ENCODE measurements around the gene SRCAP.

Gene SRCAP

DNA sequence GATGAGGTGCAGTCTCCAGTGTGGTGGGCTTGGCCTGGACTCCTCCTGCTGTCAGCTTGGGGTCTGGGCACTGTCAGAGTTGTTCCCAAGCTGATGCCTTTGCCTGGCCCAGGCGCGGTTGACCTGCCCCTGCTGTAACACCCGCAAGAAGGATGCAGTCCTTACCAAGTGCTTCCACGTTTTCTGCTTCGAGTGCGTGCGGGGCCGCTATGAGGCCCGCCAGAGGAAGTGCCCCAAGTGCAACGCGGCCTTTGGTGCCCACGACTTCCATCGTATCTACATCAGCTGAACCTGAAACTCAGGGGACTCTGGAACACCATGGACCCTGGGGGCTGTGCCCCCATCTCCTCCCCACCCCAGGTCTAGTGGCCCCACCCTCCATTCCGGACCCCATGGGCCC lies 74.9 kb downstream of the SRCAP start:
- no peak overlapping the region for H3K4me3 ChIP-seq (ENCODE audit: low read length)
- no peak for DNase-seq (ENCODE audit: low read depth)
- TF ChIP-seq, protein P1, sequence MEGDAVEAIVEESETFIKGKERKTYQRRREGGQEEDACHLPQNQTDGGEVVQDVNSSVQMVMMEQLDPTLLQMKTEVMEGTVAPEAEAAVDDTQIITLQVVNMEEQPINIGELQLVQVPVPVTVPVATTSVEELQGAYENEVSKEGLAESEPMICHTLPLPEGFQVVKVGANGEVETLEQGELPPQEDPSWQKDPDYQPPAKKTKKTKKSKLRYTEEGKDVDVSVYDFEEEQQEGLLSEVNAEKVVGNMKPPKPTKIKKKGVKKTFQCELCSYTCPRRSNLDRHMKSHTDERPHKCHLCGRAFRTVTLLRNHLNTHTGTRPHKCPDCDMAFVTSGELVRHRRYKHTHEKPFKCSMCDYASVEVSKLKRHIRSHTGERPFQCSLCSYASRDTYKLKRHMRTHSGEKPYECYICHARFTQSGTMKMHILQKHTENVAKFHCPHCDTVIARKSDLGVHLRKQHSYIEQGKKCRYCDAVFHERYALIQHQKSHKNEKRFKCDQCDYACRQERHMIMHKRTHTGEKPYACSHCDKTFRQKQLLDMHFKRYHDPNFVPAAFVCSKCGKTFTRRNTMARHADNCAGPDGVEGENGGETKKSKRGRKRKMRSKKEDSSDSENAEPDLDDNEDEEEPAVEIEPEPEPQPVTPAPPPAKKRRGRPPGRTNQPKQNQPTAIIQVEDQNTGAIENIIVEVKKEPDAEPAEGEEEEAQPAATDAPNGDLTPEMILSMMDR (conservative IDR thresholded peaks at IDR 0.05; ENCODE audit: low read length): no peak

- no peak for DNase-seq (ENCODE audit: low read depth)
- TF ChIP-seq, protein P1 (conservative IDR thresholded peaks at IDR 0.05; ENCODE audit: low read length): no peak
- peak overlapping the region; percentile 80 for H3K4me3 ChIP-seq (ENCODE audit: low read length)
Observed at GRCh38 chr16:30774367-30775130, 75.6 kb downstream of the SRCAP start.

- H3K4me3 ChIP-seq (ENCODE audit: low read length): peak overlapping the region; percentile 80
- TF ChIP-seq, protein P1 (conservative IDR thresholded peaks at IDR 0.05; ENCODE audit: low read length): no peak
- no peak for DNase-seq (ENCODE audit: low read depth)
Observed at GRCh38 chr16:30775131-30775391, 76.1 kb downstream of the SRCAP start.

DNA sequence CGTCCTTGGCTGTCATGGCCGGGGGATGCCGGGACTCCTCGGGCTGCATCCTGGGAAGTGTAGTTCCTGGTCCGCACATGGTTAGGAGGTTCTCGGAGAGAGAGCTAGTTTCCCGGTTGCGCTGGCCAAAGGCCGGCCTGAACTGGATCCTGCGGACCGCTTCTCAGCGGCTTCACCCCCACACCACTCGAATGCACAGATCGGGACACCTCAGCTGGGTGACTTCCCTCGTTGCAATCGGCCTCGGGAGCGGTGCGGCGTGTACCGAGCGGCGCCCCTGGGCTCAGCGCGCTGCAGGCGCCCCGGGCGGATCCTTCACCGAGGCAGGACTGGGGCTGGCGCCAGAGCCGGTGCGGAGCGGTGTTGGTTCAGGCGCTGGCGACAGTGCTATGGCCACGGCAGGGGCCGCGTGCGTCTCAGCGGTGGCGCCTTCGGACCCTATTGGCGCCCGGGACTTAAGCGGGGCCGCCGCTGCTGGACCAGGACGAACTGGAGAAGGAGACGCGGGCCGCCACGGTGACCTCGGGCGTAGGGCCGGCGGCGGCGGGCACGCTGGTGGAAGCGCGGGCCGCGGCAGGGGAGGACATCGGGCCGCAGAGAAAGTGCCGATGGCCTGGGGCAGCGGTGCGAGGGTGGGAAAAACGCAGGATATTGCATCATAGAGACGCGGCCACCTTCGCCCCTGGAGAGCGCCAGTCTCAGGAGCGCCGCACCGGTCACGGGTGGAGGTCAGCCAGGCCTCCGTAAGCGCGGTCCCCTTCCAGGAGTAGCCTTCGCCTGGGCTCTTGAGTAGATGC lies 76.6 kb downstream of the SRCAP start:
- TF ChIP-seq, protein P1 (conservative IDR thresholded peaks at IDR 0.05; ENCODE audit: low read length): no peak
- peak overlapping the region; percentile 80 for H3K4me3 ChIP-seq (ENCODE audit: low read length)
- peak; percentile 77 for DNase-seq (ENCODE audit: low read depth)

- TF ChIP-seq, protein P1 (conservative IDR thresholded peaks at IDR 0.05; ENCODE audit: low read length): no peak
- H3K4me3 ChIP-seq (ENCODE audit: low read length): no peak overlapping the region
- no peak for DNase-seq (ENCODE audit: low read depth)
Observed at GRCh38 chr16:30777591-30778297, 78.8 kb downstream of the SRCAP start.

- no peak overlapping the region for H3K4me3 ChIP-seq (ENCODE audit: low read length)
- TF ChIP-seq, protein P1 (conservative IDR thresholded peaks at IDR 0.05; ENCODE audit: low read length): no peak
- no peak for DNase-seq (ENCODE audit: low read depth)
Observed at GRCh38 chr16:30778549-30779244, 79.7 kb downstream of the SRCAP start.

All from AG10803 (cell line).